ENCODE data around the gene ANKRD45. TPM values are rescaled to one million over a fixed set of nuclear protein-coding genes. Genes with fewer than 3 reads are reported as not detected.
"Not testable (repeated sequence)": the region's sequence is repeated elsewhere in the genome, so short reads cannot be mapped to it uniquely, and the experiment has no call there.

Gene ANKRD45
- total RNA-seq, 1 experiment from 2014 or later: 2.2 TPM

- ChIA-PET POLR2A (no interaction called here), CTCF (no interaction called here)
- no peaks in the 10 kb centered on the region for H3K4me1 Mint-ChIP-seq
- peaks cover 3% of the 10 kb centered on the region for H3K36me3 Mint-ChIP-seq
- H3K27ac Mint-ChIP-seq: no peak within 1 kb of the TSS
- ATAC-seq (no peak), DNase-seq (ENCODE audit: low spot score) (no peak)
- no peak within 1 kb of the TSS for H3K4me3 Mint-ChIP-seq
- no peak for TF ChIP-seq ETV6 (CRISPR knock-in tag; IDR thresholded peaks at IDR 0.05)
- H3K9me3 Mint-ChIP-seq: peaks cover 26% of the 10 kb centered on the region
- no peaks in the 10 kb centered on the region; the same call in 1 of the 2 replicates for H3K27me3 Mint-ChIP-seq (ENCODE audit: low read depth)
Observed at GRCh38 chr1:173603056-173603591, 66.5 kb downstream of the ANKRD45 start, which contains the start of gene SLC9C2. TSS of gene SLC9C2 (minus strand) at chr1:173603072. CDS start at chr1:173601776, 1,296 bp downstream.

- no peak overlapping the region for H3K4me3 Mint-ChIP-seq
- H3K9me3 Mint-ChIP-seq: peaks cover 11% of the 10 kb centered on the region
- CTCF ChIA-PET: no interaction called here
- ATAC-seq (no peak), DNase-seq (ENCODE audit: low spot score) (no peak)
- H3K27ac Mint-ChIP-seq: no peak overlapping the region
- H3K27me3 Mint-ChIP-seq (ENCODE audit: low read depth): no peaks in the 10 kb centered on the region; the same call in 1 of the 2 replicates
- TF ChIP-seq PRRX2 (CRISPR knock-in tag; IDR thresholded peaks at IDR 0.05) (no peak), PREB (CRISPR knock-in tag; IDR thresholded peaks at IDR 0.05; ENCODE audit: borderline replicate concordance) (no peak), ZSCAN18 (CRISPR knock-in tag; IDR thresholded peaks at IDR 0.05) (no peak), ZNF425 (CRISPR knock-in tag; conservative IDR thresholded peaks at IDR 0.05) (no peak), ETV6 (CRISPR knock-in tag; IDR thresholded peaks at IDR 0.05) (no peak)
- TF ChIP-seq, protein P1, sequence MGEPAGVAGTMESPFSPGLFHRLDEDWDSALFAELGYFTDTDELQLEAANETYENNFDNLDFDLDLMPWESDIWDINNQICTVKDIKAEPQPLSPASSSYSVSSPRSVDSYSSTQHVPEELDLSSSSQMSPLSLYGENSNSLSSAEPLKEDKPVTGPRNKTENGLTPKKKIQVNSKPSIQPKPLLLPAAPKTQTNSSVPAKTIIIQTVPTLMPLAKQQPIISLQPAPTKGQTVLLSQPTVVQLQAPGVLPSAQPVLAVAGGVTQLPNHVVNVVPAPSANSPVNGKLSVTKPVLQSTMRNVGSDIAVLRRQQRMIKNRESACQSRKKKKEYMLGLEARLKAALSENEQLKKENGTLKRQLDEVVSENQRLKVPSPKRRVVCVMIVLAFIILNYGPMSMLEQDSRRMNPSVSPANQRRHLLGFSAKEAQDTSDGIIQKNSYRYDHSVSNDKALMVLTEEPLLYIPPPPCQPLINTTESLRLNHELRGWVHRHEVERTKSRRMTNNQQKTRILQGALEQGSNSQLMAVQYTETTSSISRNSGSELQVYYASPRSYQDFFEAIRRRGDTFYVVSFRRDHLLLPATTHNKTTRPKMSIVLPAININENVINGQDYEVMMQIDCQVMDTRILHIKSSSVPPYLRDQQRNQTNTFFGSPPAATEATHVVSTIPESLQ (CRISPR knock-in tag; IDR thresholded peaks at IDR 0.05): no peak
- TF ChIP-seq, protein P2, sequence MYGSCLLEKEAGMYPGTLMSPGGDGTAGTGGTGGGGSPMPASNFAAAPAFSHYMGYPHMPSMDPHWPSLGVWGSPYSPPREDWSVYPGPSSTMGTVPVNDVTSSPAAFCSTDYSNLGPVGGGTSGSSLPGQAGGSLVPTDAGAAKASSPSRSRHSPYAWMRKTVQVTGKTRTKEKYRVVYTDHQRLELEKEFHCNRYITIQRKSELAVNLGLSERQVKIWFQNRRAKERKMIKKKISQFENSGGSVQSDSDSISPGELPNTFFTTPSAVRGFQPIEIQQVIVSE (CRISPR knock-in tag; IDR thresholded peaks at IDR 0.05; ENCODE audit: borderline replicate concordance): no peak
- TF ChIP-seq, protein P3, sequence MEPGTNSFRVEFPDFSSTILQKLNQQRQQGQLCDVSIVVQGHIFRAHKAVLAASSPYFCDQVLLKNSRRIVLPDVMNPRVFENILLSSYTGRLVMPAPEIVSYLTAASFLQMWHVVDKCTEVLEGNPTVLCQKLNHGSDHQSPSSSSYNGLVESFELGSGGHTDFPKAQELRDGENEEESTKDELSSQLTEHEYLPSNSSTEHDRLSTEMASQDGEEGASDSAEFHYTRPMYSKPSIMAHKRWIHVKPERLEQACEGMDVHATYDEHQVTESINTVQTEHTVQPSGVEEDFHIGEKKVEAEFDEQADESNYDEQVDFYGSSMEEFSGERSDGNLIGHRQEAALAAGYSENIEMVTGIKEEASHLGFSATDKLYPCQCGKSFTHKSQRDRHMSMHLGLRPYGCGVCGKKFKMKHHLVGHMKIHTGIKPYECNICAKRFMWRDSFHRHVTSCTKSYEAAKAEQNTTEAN (CRISPR knock-in tag; IDR thresholded peaks at IDR 0.05): no peak
- no peaks in the 10 kb centered on the region for H3K4me1 Mint-ChIP-seq
- no peaks in the 10 kb centered on the region for H3K36me3 Mint-ChIP-seq
- POLR2A ChIA-PET: no interaction called here
Observed at GRCh38 chr1:173601588-173601987, 68.1 kb downstream of the ANKRD45 start.

GRCh38 chr1:173596097-173596825 is 73.4 kb downstream of the ANKRD45 start:
- ATAC-seq (no peak), DNase-seq (ENCODE audit: low spot score) (no peak)
- Mint-ChIP-seq H3K4me3 (no peak overlapping the region), H3K36me3 (no peaks in the 10 kb centered on the region), H3K27ac (no peak overlapping the region), H3K4me1 (no peaks in the 10 kb centered on the region), H3K9me3 (peaks cover 10% of the 10 kb centered on the region), H3K27me3 (ENCODE audit: low read depth) (no peaks in the 10 kb centered on the region; the same call in 1 of the 2 replicates)
- POLR2A ChIA-PET: no interaction called here
- TF ChIP-seq RORB (CRISPR knock-in tag; IDR thresholded peaks at IDR 0.05): no peak
- TF ChIP-seq, protein P1 (CRISPR knock-in tag; IDR thresholded peaks at IDR 0.05): no peak
- TF ChIP-seq EMX1 (CRISPR knock-in tag; IDR thresholded peaks at IDR 0.05): no peak
- no peak for TF ChIP-seq CBFB (CRISPR knock-in tag; IDR thresholded peaks at IDR 0.05; ENCODE audit: low read depth)
- CTCF ChIA-PET: no interaction called here

DNA sequence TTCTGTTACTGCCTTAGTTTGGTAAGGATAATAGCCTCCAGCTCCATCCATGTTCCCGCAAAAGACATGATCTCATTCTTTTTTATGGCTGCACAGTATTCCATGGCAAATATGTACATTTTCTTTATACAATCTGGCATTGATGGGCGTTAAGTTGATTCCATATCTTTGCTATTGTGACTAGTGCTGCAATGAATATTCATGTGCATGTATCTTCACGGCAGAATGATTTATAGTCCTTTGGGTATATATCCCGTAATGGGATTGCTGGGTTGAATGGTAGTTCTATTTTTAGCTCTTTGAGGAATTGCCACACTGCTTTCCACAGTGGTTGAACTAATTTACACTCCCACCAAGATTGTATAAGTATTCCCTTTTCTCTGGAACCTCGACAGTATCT is 78.5 kb downstream of the ANKRD45 start:
- H3K4me3 Mint-ChIP-seq; H3K27ac Mint-ChIP-seq; CTCF ChIA-PET; DNase-seq (ENCODE audit: low spot score); H3K9me3 Mint-ChIP-seq; H3K36me3 Mint-ChIP-seq; H3K4me1 Mint-ChIP-seq; POLR2A ChIA-PET; H3K27me3 Mint-ChIP-seq (ENCODE audit: low read depth); ATAC-seq: not testable (repeated sequence)

All from WTC11 (cell line).